Measurements from ENCODE around the gene MRPS33.
A peak's percentile ranks its signal among the peaks of the same experiment; 100 is the strongest.

The MRPS33 gene

GRCh38 chr7:141014125-141014523 is 628 bp downstream of the MRPS33 start:
- no peaks in the 10 kb centered on the region for H4K20me1 ChIP-seq (ENCODE audit: insufficient read depth, low read length)
- TF ChIP-seq EZH2phosphoT487 (IDR thresholded peaks at IDR 0.05; ENCODE audit: low read depth) = no peak
- no peak for TF ChIP-seq CTCF (IDR thresholded peaks at IDR 0.05; ENCODE audit: low read depth, low read length)
- peak overlapping the region; percentile 92 for H3K4me2 ChIP-seq (ENCODE audit: low read length)
- H3K27me3 ChIP-seq (ENCODE audit: low read depth, low read length) = peaks cover 10% of the 10 kb centered on the region; the same call in 1 of the 2 replicates
- H2AFZ ChIP-seq (ENCODE audit: low read depth, low read length) = peak overlapping the region; percentile 88; the same call in 1 of the 2 replicates
- H3K9me3 ChIP-seq (ENCODE audit: insufficient read depth, low read length) = peaks cover 4% of the 10 kb centered on the region; the same call in 1 of the 2 replicates
- peak overlapping the region; percentile 89 for H3K9ac ChIP-seq (ENCODE audit: low read length)
- H3K4me1 ChIP-seq (ENCODE audit: low read length) = peaks cover 14% of the 10 kb centered on the region
- H3K79me2 ChIP-seq (ENCODE audit: low read length) = peaks cover 16% of the 10 kb centered on the region
- peak overlapping the region; percentile 72 for H3K27ac ChIP-seq (ENCODE audit: low read length)
- peaks cover 5% of the 10 kb centered on the region for H3K36me3 ChIP-seq (replicated peaks; ENCODE audit: low read depth, low read length)
- peak overlapping the region; percentile 89 for H3K4me3 ChIP-seq (ENCODE audit: low read length)

- peak overlapping the region; percentile 89; the same call in 1 of the 2 replicates for H3K9ac ChIP-seq (ENCODE audit: low read length)
Measured at GRCh38 chr7:141013345-141013715, 1.4 kb downstream of the MRPS33 start.

GRCh38 chr7:141012696-141013344 is 1.9 kb downstream of the MRPS33 start:
- Histone ChIP-seq H3K4me2 (ENCODE audit: low read length) (peak overlapping the region; percentile 92), H3K9ac (ENCODE audit: low read length) (no peak overlapping the region), H3K27me3 (ENCODE audit: low read depth, low read length) (peaks cover 6% of the 10 kb centered on the region; the same call in 1 of the 2 replicates), H3K36me3 (replicated peaks; ENCODE audit: low read depth, low read length) (peaks cover 5% of the 10 kb centered on the region), H3K4me3 (ENCODE audit: low read length) (peak overlapping the region; percentile 89; the same call in 1 of the 2 replicates), H3K79me2 (ENCODE audit: low read length) (peaks cover 16% of the 10 kb centered on the region), H4K20me1 (ENCODE audit: insufficient read depth, low read length) (no peaks in the 10 kb centered on the region), H3K9me3 (ENCODE audit: insufficient read depth, low read length) (peaks cover 4% of the 10 kb centered on the region; the same call in 1 of the 2 replicates), H2AFZ (ENCODE audit: low read depth, low read length) (no peak overlapping the region), H3K4me1 (ENCODE audit: low read length) (peaks cover 14% of the 10 kb centered on the region), H3K27ac (ENCODE audit: low read length) (no peak overlapping the region)
- no peak for TF ChIP-seq EZH2phosphoT487 (IDR thresholded peaks at IDR 0.05; ENCODE audit: low read depth)
- TF ChIP-seq CTCF (IDR thresholded peaks at IDR 0.05; ENCODE audit: low read depth, low read length) = no peak

More at GRCh38 chr7:141013345-141013715, 1.4 kb downstream of the MRPS33 start:
- H3K4me2 ChIP-seq (ENCODE audit: low read length) = peak overlapping the region; percentile 92
- peaks cover 14% of the 10 kb centered on the region for H3K4me1 ChIP-seq (ENCODE audit: low read length)
- H3K27ac ChIP-seq (ENCODE audit: low read length) = no peak overlapping the region
- H2AFZ ChIP-seq (ENCODE audit: low read depth, low read length) = no peak overlapping the region
- H3K9me3 ChIP-seq (ENCODE audit: insufficient read depth, low read length) = peaks cover 4% of the 10 kb centered on the region; the same call in 1 of the 2 replicates
- H3K27me3 ChIP-seq (ENCODE audit: low read depth, low read length) = peaks cover 6% of the 10 kb centered on the region; the same call in 1 of the 2 replicates
- H4K20me1 ChIP-seq (ENCODE audit: insufficient read depth, low read length) = no peaks in the 10 kb centered on the region
- H3K79me2 ChIP-seq (ENCODE audit: low read length) = peaks cover 16% of the 10 kb centered on the region
- H3K36me3 ChIP-seq (replicated peaks; ENCODE audit: low read depth, low read length) = peaks cover 5% of the 10 kb centered on the region
- TF ChIP-seq CTCF (IDR thresholded peaks at IDR 0.05; ENCODE audit: low read depth, low read length) (no peak), EZH2phosphoT487 (IDR thresholded peaks at IDR 0.05; ENCODE audit: low read depth) (no peak)
- peak overlapping the region; percentile 89 for H3K4me3 ChIP-seq (ENCODE audit: low read length)

GRCh38 chr7:141012044-141012685 is 2.6 kb downstream of the MRPS33 start:
- TF ChIP-seq EZH2phosphoT487 (IDR thresholded peaks at IDR 0.05; ENCODE audit: low read depth) (no peak), CTCF (IDR thresholded peaks at IDR 0.05; ENCODE audit: low read depth, low read length) (peak; percentile 65)
- peaks cover 14% of the 10 kb centered on the region for H3K4me1 ChIP-seq (ENCODE audit: low read length)
- no peak overlapping the region for H3K27ac ChIP-seq (ENCODE audit: low read length)
- peaks cover 16% of the 10 kb centered on the region for H3K79me2 ChIP-seq (ENCODE audit: low read length)
- no peak overlapping the region for H3K4me2 ChIP-seq (ENCODE audit: low read length)
- H3K4me3 ChIP-seq (ENCODE audit: low read length) = no peak overlapping the region
- H3K9ac ChIP-seq (ENCODE audit: low read length) = no peak overlapping the region
- no peaks in the 10 kb centered on the region for H4K20me1 ChIP-seq (ENCODE audit: insufficient read depth, low read length)
- peaks cover 6% of the 10 kb centered on the region for H3K36me3 ChIP-seq (replicated peaks; ENCODE audit: low read depth, low read length)
- no peaks in the 10 kb centered on the region for H3K27me3 ChIP-seq (ENCODE audit: low read depth, low read length)
- H3K9me3 ChIP-seq (ENCODE audit: insufficient read depth, low read length) = peaks cover 4% of the 10 kb centered on the region; the same call in 1 of the 2 replicates
- no peak overlapping the region for H2AFZ ChIP-seq (ENCODE audit: low read depth, low read length)
